Mesangial cell (primary cell): ENCODE results near the gene COX15. TPM values are rescaled to one million over a fixed set of nuclear protein-coding genes. Genes with fewer than 3 reads are reported as not detected.

Source experiments
- total RNA-seq: library from RNA; depleted of rRNA; stranded (reverse); fragments of >200 nt; gene quantifications from 2 replicates; pipeline ENCODE4 v1.2.3, GENCODE V29; 2015

Gene COX15
- 20.9 and 25.2 TPM in 2 replicates for total RNA-seq

DNA sequence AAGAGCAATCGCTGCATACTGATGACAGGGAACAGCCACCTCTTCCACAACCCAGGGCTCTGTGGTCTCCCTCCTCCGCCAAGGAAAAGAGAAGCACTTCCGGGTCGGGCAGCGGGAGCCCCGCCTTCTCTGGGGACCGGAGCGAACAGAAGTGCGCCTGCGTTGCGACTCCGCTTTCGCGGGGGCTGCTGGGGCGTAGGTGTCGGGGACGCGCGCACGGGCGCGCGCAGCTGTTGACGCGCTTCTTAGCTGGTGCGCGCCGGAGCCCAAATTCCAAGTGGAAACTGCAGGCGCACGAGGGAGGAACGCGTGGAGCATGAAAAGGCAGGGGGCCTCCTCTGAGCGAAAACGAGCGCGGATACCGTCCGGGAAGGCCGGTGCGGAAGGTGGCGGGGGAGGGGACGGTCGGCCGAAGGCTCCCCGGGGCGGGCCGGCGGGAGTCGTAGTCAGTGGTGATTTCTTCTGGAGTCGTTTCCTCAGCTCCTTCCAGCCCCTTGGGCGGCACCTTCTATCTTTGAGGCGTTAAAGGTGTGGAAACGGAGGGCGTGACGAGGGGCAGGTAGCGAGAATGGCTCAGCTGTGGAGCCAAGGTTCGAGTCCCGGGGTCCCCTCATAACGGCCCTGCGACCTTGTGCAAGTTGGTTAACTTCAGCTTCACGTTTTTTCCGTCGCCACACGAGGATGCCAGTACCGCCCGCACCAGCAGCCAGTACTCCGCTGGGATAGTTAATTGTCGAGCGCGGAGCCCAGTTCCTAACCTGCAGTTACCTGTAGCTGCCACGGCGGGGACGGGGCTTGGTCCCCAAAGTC is at the start of gene COX15, which contains the start of gene CUTC:
TSS of gene COX15 (minus strand) at position 95 of the 810 bp plus-strand sequence. CDS start at position 17, 78 bp downstream.
TSS of gene CUTC (plus strand) at position 202 of the 810 bp plus-strand sequence. CDS start at position 317, 115 bp downstream.

Other genes starting within 250 kb of the COX15 start
- gene NKX2-3, start 199.2 kb downstream of the COX15 start, total RNA-seq: not detected in 2 replicates
- 14.5 and 15.3 TPM in 2 replicates for gene SLC25A28, start 111.7 kb downstream of the COX15 start, total RNA-seq
- gene ENTPD7, start 72.6 kb downstream of the COX15 start, total RNA-seq: 26.0 and 28.0 TPM in 2 replicates
- 9.3 and 11.7 TPM in 2 replicates for gene CUTC, start 107 bp upstream of the COX15 start, total RNA-seq
- gene ABCC2, start 50.5 kb upstream of the COX15 start, total RNA-seq: 0.38 and 0.81 TPM in 2 replicates